Cardiac septum (tissue), 1 donor: ENCODE data around the gene WFDC2. TPM values are rescaled to one million over a fixed set of nuclear protein-coding genes. Genes with fewer than 3 reads are reported as not detected.

Experiments
- DNase-seq: peaks from one replicate; pipeline ENCODE4 v3.0.0-alpha.2; 2020; ENCODE audit warnings: low spot score
- intact Hi-C: fragments of 100-400 bp; cut with DNase I; formaldehyde crosslinking; loops from one replicate; pipeline ENCODE4 v1.14.0; 2022
- total RNA-seq: library from RNA; stranded (reverse); fragmentation: NEBNext Ultra II Directional; extraction: Animal tissue kit (Norgen Biotek cat#: 25700); gene quantifications from one replicate; pipeline ENCODE4 v1.2.1, GENCODE V29; 2021
- donor health status: DM: no; HTN: no; CAD: no.

The WFDC2 gene
- total RNA-seq, 1 donor from 2014 or later: 1.0 TPM

- intact Hi-C loops: no loop called here
Observed at GRCh38 chr20:45485388-45485787, 15.8 kb downstream of the WFDC2 start.

DNA sequence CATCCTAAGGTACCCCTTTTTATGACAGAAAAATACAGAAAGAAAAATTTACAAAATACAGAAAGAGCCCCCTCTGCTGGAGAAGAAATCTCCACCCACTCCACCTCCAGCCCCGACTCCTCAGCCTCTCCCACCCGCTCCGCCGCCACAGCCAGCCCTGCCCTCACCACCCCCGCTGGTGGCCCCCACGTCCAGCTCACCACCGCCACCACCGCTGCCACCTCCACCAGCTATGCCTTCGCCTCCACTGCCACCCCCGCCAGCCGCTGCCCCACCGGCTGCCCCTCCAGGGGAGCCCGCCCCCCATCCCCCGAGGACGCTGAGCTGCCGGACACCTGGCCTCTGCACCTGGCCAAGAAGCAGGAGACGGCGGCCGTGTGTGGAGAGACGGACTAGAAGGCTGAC, 17.7 kb downstream of the WFDC2 start:
- intact Hi-C loops: no loop called here

More at GRCh38 chr20:45485388-45485787, 15.8 kb downstream of the WFDC2 start:
- DNase-seq: no peak

DNA sequence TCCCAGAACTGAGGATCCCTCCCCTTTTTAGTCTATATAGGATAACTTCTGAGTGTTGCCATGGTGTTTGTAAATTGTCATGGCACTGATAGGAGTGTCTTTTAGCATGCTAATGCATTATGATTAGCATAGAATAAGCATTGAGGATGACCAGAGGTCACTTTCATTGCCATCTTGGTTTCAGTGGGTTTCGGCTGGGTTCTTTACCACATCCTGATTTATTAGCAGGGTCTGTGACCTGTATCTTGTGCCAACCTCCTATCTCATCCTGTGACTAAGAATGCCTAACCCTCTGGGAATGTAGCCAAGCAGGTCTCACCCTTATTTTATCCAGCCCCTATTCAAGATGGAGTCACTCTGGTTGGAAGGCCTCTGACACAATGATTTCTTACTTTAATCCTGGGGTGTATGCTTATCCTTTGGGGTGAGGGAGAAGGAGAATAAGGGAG, 19.6 kb downstream of the WFDC2 start:
- DNase-seq: no peak
- intact Hi-C loops: no loop called here

More for the DNA sequence above, 17.7 kb downstream of the WFDC2 start:
- DNase-seq: no peak

GRCh38 chr20:45495501-45495941, 26.0 kb downstream of the WFDC2 start:
- no peak for DNase-seq
- intact Hi-C loops: no loop called here

DNA sequence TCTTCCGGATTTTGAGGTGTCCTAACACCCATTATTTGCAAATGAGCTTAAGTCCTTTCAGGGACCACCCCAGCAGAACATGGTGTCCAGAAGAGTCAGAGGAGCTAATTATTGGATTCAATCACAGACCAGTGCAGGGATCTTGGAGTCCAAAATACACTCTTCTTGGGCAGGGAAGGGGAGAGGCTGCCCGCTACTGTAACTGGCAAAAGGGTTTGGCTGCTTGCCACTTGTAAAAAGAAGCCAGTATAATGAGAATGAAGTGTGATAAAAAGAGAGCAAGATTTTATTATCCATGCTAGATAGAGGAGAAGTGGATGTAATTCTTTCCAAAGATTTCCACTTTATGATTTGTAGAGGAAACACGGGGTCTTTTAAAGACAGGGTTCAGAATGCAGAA, 26.6 kb downstream of the WFDC2 start:
- no peak for DNase-seq
- intact Hi-C loops: no loop called here

- intact Hi-C loops: no loop called here
- DNase-seq: no peak
Observed at GRCh38 chr20:45497971-45498494, 28.5 kb downstream of the WFDC2 start.

DNA sequence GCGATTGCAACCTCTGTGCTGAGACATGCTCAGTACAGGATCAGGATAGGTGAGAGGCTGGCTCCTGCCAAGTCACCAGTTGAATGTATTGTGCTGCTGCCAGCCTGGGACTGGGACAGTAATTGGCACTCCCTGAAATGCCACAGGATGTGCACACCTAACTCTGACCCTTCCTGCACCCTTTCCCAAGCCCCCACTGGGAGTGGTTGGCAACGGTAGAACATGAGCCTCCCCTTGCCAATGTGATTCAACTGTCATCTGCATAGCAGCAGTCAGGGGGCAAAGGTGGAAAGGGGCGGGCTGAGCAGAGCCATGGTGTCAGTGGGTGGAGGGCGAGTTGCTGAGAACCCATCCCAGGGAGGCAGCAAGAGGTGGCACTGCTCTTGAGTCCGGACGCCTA, 30.5 kb downstream of the WFDC2 start:
- intact Hi-C loops: no loop called here
- no peak for DNase-seq

DNA sequence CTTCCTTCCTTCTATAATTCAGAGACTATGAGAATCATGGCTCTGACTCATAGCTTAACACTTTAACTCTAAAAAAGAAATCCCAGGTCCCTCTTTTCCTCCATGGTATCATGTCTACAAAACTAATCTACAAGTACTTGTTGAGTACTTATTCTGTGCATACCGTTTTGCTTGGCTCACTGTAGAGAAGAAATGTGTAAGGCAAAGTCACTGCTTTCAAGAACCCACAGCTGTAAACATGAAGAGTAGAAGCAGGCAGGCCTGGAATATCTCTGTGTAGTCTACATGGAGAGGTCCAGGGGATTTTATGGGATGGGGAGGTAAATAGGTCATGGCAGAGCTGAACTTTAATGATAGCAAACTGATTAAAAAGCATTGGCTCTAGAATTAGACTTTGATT, 32.0 kb downstream of the WFDC2 start:
- no peak for DNase-seq
- intact Hi-C loops: no loop called here

- intact Hi-C loops: no loop called here
- no peak for DNase-seq
Observed at GRCh38 chr20:45502561-45502960, 33.0 kb downstream of the WFDC2 start.

GRCh38 chr20:45503403-45503802, 33.9 kb downstream of the WFDC2 start:
- intact Hi-C loops: no loop called here
- no peak for DNase-seq

DNA sequence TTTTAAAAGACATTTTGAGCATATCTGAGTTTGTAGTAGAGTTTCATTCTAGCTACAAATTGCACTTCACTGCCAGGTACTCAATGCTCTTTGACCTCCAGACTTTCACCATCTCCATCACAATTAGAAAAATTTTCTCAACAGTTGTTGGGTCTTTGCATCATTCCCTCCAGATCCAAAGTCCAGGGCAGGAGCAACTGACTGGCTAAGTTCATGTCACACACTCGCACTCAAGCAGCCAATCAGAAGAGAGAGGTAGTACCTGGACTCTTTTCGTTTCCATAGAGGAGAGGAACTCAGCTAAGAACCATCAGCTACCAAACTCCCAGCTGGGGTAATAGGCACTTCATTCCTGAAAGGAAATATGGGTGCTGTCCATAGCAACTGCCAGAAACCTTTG, 36.8 kb downstream of the WFDC2 start:
- intact Hi-C loops: no loop called here
- no peak for DNase-seq

- no peak for DNase-seq
- intact Hi-C loops: no loop called here
Observed at GRCh38 chr20:45507011-45507820, 37.7 kb downstream of the WFDC2 start.

DNA sequence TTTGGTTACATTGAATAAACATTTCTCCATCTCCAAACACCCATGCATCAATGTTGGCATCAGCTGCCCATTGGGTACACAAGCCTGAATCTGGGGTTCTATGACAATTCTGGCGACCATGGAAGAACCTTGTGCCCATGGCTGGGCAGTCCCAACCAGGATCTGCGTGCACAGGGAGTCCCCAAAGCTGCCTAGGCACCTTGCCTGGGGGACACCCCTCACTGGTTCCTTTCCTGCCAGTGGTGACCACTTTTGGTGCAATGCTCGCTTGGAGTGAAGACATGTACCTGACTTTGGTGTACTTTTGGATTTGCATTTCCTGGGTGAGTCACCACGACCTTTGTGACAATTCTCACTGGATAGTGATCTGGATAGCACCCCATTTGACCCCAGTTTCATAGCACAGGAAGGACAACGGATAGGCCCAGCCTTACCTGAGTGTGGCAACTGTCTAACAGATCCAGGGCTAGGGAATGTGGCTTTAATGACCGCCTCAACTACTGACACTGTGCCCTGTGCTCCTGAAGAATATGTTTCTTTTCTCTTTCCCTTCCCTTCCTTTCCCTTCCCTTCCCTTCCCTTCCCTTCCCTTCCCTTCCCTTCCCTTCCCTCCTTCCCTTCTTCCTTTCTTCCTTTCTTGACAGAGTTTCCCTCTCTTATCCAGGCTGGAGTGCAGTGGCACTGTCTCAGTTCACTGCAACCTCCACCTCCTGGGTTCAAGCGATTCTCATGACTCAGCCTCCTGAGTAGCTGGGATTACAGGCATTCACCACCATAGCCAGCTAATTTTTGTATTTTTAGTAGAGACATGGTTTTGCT, 38.7 kb downstream of the WFDC2 start:
- no peak for DNase-seq
- intact Hi-C loops: no loop called here

- no peak for DNase-seq
- intact Hi-C loops: no loop called here
Observed at GRCh38 chr20:45509091-45509490, 39.5 kb downstream of the WFDC2 start.

GRCh38 chr20:45510242-45510862, 40.8 kb downstream of the WFDC2 start:
- intact Hi-C loops: no loop called here
- no peak for DNase-seq

GRCh38 chr20:45515147-45515913, 45.8 kb downstream of the WFDC2 start, which contains the start of gene SPINT3:
SPINT3 (minus strand) TSS chr20:45515622; CDS start chr20:45515608, 14 bp downstream.
- intact Hi-C loops: no loop called here

DNA sequence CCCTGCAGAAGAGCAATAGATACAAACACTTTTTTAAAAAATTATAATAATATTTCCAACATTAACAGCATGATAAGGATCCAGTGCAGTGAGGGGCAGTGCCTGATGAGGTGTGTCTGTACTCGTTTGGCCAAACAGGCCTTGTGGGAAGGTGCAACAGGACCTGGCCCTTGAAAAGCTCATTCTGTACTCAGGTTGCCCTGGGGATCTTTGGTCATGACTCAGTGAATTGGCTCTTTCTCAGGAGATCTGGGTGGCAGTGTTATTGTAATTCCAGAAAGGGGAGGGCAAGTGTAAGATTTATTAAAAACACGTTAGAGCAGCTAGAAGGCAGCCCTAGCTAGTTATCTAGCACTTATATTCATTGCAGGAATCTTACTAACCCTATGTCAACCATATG, 48.7 kb downstream of the WFDC2 start:
- intact Hi-C loops: no loop called here
- no peak for DNase-seq

More at GRCh38 chr20:45515147-45515913, 45.8 kb downstream of the WFDC2 start, which contains the start of gene SPINT3:
- no peak for DNase-seq

- DNase-seq: no peak
- intact Hi-C loops: no loop called here
Observed at GRCh38 chr20:45523821-45524220, 54.3 kb downstream of the WFDC2 start.

GRCh38 chr20:45527294-45527693, 57.7 kb downstream of the WFDC2 start:
- intact Hi-C loops: no loop called here
- no peak for DNase-seq
